ENCODE measurements around the gene LRBA.
A peak's percentile ranks its signal among the peaks of the same experiment; 100 is the strongest.

Gene LRBA

DNA sequence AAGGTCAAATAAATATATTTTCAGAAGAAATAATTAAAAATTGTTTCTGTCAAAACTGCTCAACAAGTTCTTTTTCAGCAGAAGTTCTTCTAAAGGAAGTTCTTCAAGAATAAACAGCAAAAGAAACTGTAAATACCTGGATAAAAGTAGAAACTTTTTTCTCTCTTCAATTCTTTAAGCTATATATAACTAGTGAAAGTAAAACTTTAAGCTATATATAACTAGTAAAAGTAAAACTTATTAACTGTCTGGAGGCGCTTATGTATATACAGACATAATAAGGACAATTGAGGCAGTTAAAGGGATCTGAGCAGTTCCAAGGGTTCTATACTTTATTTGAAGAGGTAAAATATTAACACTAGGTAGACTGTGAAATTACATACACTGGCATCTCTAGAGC is 126.9 kb downstream of the LRBA start:
- no CpG with 5 or more reads among the region's 1 CpG for WGBS
- peaks cover 0 to 4% of the 10 kb centered on the region in 2 experiments for H3K36me3 ChIP-seq (ENCODE audit: control insufficient read depth in 1 of 2, insufficient read depth in 2 of 2, low read depth in 1 of 2, low read length in 2 of 2)

DNA sequence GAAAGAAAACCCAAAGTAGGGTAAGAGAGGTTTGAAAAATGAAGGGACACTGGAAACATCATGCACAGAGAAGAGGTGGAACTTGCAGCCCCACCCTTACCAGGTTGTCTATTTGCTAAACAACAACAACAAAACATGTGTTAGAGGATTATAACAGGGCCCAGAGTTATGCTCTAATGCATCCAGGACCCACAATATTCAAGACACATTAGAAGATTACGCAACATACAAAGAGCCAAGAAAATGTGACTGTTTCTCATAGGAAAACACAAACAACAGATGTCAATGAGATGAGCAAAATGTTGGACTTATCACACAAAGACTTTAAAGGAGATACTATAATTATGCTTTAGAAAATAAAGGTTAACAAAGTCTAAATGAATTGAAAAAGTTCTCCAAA is 128.5 kb downstream of the LRBA start:
- no peak overlapping the region for H3K27ac ChIP-seq (ENCODE audit: low read length, poor library complexity, severe bottlenecking)
- no peak overlapping the region for H4K8ac ChIP-seq (ENCODE audit: low read length)
- H3K4me1 ChIP-seq (ENCODE audit: control insufficient read depth, insufficient read depth, low read depth, low read length) = peaks cover 4% of the 10 kb centered on the region
- no peak overlapping the region for H3K14ac ChIP-seq (ENCODE audit: low read length in 2 of 2)
- no peaks in the 10 kb centered on the region for H3K9me3 ChIP-seq (ENCODE audit: control insufficient read depth, low read length)
- no peak overlapping the region for H3K4ac ChIP-seq (ENCODE audit: low read depth in 1 of 2, low read length in 2 of 2)
- no peak overlapping the region for H3K4me3 ChIP-seq (ENCODE audit: insufficient read depth in 1 of 2, low read depth in 1 of 2, low read length in 2 of 2)
- H2BK5ac ChIP-seq (ENCODE audit: low read depth, low read length, poor library complexity, severe bottlenecking) = no peak overlapping the region
- H3K79me1 ChIP-seq (replicated peaks; ENCODE audit: low read length, poor library complexity, severe bottlenecking) = peaks cover 4% of the 10 kb centered on the region
- no peak overlapping the region for H2BK120ac ChIP-seq (ENCODE audit: low read depth, low read length)
- peak; percentile 24 for DNase-seq
- no peak overlapping the region for H3K4me2 ChIP-seq (ENCODE audit: low read length, poor library complexity, severe bottlenecking)
- H3K18ac ChIP-seq (ENCODE audit: low read depth in 1 of 2, low read length in 2 of 2) = no peak overlapping the region
- 100% methylated on average over 1 of the region's 1 CpG for WGBS
- H3K27me3 ChIP-seq (ENCODE audit: control insufficient read depth in 1 of 2, insufficient read depth in 1 of 2, low read length in 2 of 2) = no peaks in the 10 kb centered on the region
- no peak overlapping the region for H3K23ac ChIP-seq (ENCODE audit: low read length in 2 of 2)
- no peak overlapping the region for H2AFZ ChIP-seq (ENCODE audit: low read depth, low read length)
- H2BK15ac ChIP-seq (ENCODE audit: low read depth, poor library complexity, severe bottlenecking) = no peak overlapping the region
- no peaks in the 10 kb centered on the region for H3K36me3 ChIP-seq (ENCODE audit: control insufficient read depth in 1 of 2, insufficient read depth in 2 of 2, low read depth in 1 of 2, low read length in 2 of 2)
- no peak overlapping the region for H3K9ac ChIP-seq (ENCODE audit: low read length)
- no peak overlapping the region for H2BK12ac ChIP-seq (ENCODE audit: low read length in 2 of 2)
- H2AK5ac ChIP-seq (ENCODE audit: low read length, severe bottlenecking) = no peak overlapping the region
- H4K91ac ChIP-seq (ENCODE audit: low read length) = no peak overlapping the region

More for the DNA sequence above, 126.9 kb downstream of the LRBA start:
- H3K27ac ChIP-seq (ENCODE audit: low read length, poor library complexity, severe bottlenecking) = no peak overlapping the region
- H3K9me3 ChIP-seq (ENCODE audit: control insufficient read depth, low read length) = no peaks in the 10 kb centered on the region
- H2BK5ac ChIP-seq (ENCODE audit: low read depth, low read length, poor library complexity, severe bottlenecking) = no peak overlapping the region
- no peak for DNase-seq
- H2BK120ac ChIP-seq (ENCODE audit: low read depth, low read length) = no peak overlapping the region
- H4K91ac ChIP-seq (ENCODE audit: low read length) = no peak overlapping the region
- peaks cover 4% of the 10 kb centered on the region for H3K79me1 ChIP-seq (replicated peaks; ENCODE audit: low read length, poor library complexity, severe bottlenecking)
- no peak overlapping the region for H2BK15ac ChIP-seq (ENCODE audit: low read depth, poor library complexity, severe bottlenecking)
- no peak overlapping the region for H2BK12ac ChIP-seq (ENCODE audit: low read length in 2 of 2)
- H3K4ac ChIP-seq (ENCODE audit: low read depth in 1 of 2, low read length in 2 of 2) = no peak overlapping the region
- H2AFZ ChIP-seq (ENCODE audit: low read depth, low read length) = no peak overlapping the region
- no peak overlapping the region for H3K9ac ChIP-seq (ENCODE audit: low read length)
- no peaks in the 10 kb centered on the region for H3K27me3 ChIP-seq (ENCODE audit: control insufficient read depth in 1 of 2, insufficient read depth in 1 of 2, low read length in 2 of 2)
- H3K4me1 ChIP-seq (ENCODE audit: control insufficient read depth, insufficient read depth, low read depth, low read length) = peaks cover 4% of the 10 kb centered on the region
- no peak overlapping the region for H3K4me3 ChIP-seq (ENCODE audit: insufficient read depth in 1 of 2, low read depth in 1 of 2, low read length in 2 of 2)
- no peak overlapping the region for H3K14ac ChIP-seq (ENCODE audit: low read length in 2 of 2)
- no peak overlapping the region for H2AK5ac ChIP-seq (ENCODE audit: low read length, severe bottlenecking)
- H4K8ac ChIP-seq (ENCODE audit: low read length) = no peak overlapping the region
- H3K23ac ChIP-seq (ENCODE audit: low read length in 2 of 2) = no peak overlapping the region
- no peak overlapping the region for H3K18ac ChIP-seq (ENCODE audit: low read depth in 1 of 2, low read length in 2 of 2)
- H3K4me2 ChIP-seq (ENCODE audit: low read length, poor library complexity, severe bottlenecking) = no peak overlapping the region

DNA sequence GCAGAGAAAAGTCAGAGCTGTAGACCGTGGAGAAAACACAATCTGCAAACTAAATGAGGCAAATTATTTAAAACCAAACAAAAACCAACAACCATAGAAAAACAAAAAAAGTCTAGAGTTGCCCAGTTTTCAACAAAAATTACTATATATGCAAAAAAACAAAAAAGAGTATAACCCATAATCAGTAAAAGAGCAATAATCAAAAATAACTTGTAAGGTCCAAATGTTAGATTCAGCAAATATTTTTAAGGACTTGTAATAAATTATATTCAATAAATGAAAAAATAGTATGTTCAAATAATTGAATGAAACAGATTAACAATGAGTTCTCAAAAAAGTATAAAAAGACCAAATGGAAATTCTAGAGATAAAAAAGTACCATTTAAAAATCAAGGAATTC is 130.5 kb downstream of the LRBA start:
- H3K4me1 ChIP-seq (ENCODE audit: control insufficient read depth, insufficient read depth, low read depth, low read length) = peaks cover 4% of the 10 kb centered on the region
- H3K4me2 ChIP-seq (ENCODE audit: low read length, poor library complexity, severe bottlenecking) = no peak overlapping the region
- no peak for DNase-seq
- no peak overlapping the region for H4K91ac ChIP-seq (ENCODE audit: low read length)
- WGBS = 50% methylated on average over 1 of the region's 1 CpG
- peaks cover 4 to 6% of the 10 kb centered on the region in 2 experiments for H3K36me3 ChIP-seq (ENCODE audit: control insufficient read depth in 1 of 2, insufficient read depth in 2 of 2, low read depth in 1 of 2, low read length in 2 of 2)
- peak overlapping the region; percentile 89 for H3K9ac ChIP-seq (ENCODE audit: low read length)
- no peaks in the 10 kb centered on the region for H3K27me3 ChIP-seq (ENCODE audit: control insufficient read depth in 1 of 2, insufficient read depth in 1 of 2, low read length in 2 of 2)
- H3K23ac ChIP-seq (ENCODE audit: low read length in 2 of 2) = no peak overlapping the region
- no peak overlapping the region for H2BK12ac ChIP-seq (ENCODE audit: low read length in 2 of 2)
- no peak overlapping the region for H2AFZ ChIP-seq (ENCODE audit: low read depth, low read length)
- peak overlapping the region; percentile 66 for H2BK5ac ChIP-seq (ENCODE audit: low read depth, low read length, poor library complexity, severe bottlenecking)
- no peak overlapping the region for H2BK120ac ChIP-seq (ENCODE audit: low read depth, low read length)
- H3K14ac ChIP-seq (ENCODE audit: low read length in 2 of 2) = no peak overlapping the region
- H3K27ac ChIP-seq (ENCODE audit: low read length, poor library complexity, severe bottlenecking) = no peak overlapping the region
- no peak overlapping the region for H2AK5ac ChIP-seq (ENCODE audit: low read length, severe bottlenecking)
- H3K79me1 ChIP-seq (replicated peaks; ENCODE audit: low read length, poor library complexity, severe bottlenecking) = peaks cover 6% of the 10 kb centered on the region
- peak overlapping the region in 1 of 2 experiments; percentile 60 for H3K4me3 ChIP-seq (ENCODE audit: insufficient read depth in 1 of 2, low read depth in 1 of 2, low read length in 2 of 2)
- no peak overlapping the region for H3K4ac ChIP-seq (ENCODE audit: low read depth in 1 of 2, low read length in 2 of 2)
- no peak overlapping the region for H3K18ac ChIP-seq (ENCODE audit: low read depth in 1 of 2, low read length in 2 of 2)
- no peak overlapping the region for H2BK15ac ChIP-seq (ENCODE audit: low read depth, poor library complexity, severe bottlenecking)
- H3K9me3 ChIP-seq (ENCODE audit: control insufficient read depth, low read length) = peaks cover 5% of the 10 kb centered on the region
- no peak overlapping the region for H4K8ac ChIP-seq (ENCODE audit: low read length)

DNA sequence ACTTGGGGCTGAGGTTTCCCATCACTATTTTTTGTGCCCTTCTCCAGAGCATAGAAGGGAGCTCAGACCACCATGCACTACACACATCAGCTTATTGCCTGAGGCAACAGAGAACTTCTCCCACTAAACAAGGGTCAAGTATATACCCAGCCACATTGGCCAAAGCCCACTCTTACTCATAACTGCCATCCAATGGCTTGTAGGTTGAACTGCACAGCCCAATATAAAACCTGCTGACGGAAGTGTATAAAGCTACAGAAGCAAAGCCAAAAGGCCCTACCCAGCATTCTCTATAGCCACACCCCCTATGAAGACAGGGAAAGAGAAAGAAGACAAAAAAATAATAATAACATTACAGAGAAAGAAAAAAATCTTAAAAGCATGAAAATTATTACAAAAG is 139.7 kb downstream of the LRBA start:
- H3K9ac ChIP-seq (ENCODE audit: low read length) = no peak overlapping the region
- no peak overlapping the region for H3K4me2 ChIP-seq (ENCODE audit: low read length, poor library complexity, severe bottlenecking)
- no peak overlapping the region for H2BK15ac ChIP-seq (ENCODE audit: low read depth, poor library complexity, severe bottlenecking)
- H3K27me3 ChIP-seq (ENCODE audit: control insufficient read depth in 1 of 2, insufficient read depth in 1 of 2, low read length in 2 of 2) = no peaks in the 10 kb centered on the region
- no peak overlapping the region for H3K27ac ChIP-seq (ENCODE audit: low read length, poor library complexity, severe bottlenecking)
- H2BK120ac ChIP-seq (ENCODE audit: low read depth, low read length) = no peak overlapping the region
- peaks cover 10% of the 10 kb centered on the region for H3K9me3 ChIP-seq (ENCODE audit: control insufficient read depth, low read length)
- H2AK5ac ChIP-seq (ENCODE audit: low read length, severe bottlenecking) = no peak overlapping the region
- no peak overlapping the region for H3K23ac ChIP-seq (ENCODE audit: low read length in 2 of 2)
- H3K4me3 ChIP-seq (ENCODE audit: insufficient read depth in 1 of 2, low read depth in 1 of 2, low read length in 2 of 2) = no peak overlapping the region
- H3K4me1 ChIP-seq (ENCODE audit: control insufficient read depth, insufficient read depth, low read depth, low read length) = peaks cover 6% of the 10 kb centered on the region
- no CpG with 5 or more reads among the region's 1 CpG for WGBS
- no peak overlapping the region for H4K91ac ChIP-seq (ENCODE audit: low read length)
- no peak overlapping the region for H3K14ac ChIP-seq (ENCODE audit: low read length in 2 of 2)
- DNase-seq = no peak
- no peak overlapping the region for H2BK5ac ChIP-seq (ENCODE audit: low read depth, low read length, poor library complexity, severe bottlenecking)
- H3K18ac ChIP-seq (ENCODE audit: low read depth in 1 of 2, low read length in 2 of 2) = no peak overlapping the region
- H2BK12ac ChIP-seq (ENCODE audit: low read length in 2 of 2) = no peak overlapping the region
- H3K79me1 ChIP-seq (replicated peaks; ENCODE audit: low read length, poor library complexity, severe bottlenecking) = peaks cover 21% of the 10 kb centered on the region
- no peak overlapping the region for H4K8ac ChIP-seq (ENCODE audit: low read length)
- H2AFZ ChIP-seq (ENCODE audit: low read depth, low read length) = no peak overlapping the region
- no peak overlapping the region for H3K4ac ChIP-seq (ENCODE audit: low read depth in 1 of 2, low read length in 2 of 2)
- H3K36me3 ChIP-seq (ENCODE audit: control insufficient read depth in 1 of 2, insufficient read depth in 2 of 2, low read depth in 1 of 2, low read length in 2 of 2) = peaks cover 6 to 13% of the 10 kb centered on the region in 2 experiments
